DOHH2 (cell line): Measurements from ENCODE around the gene TBRG1.

Source experiments
- EZH2phosphoT487 ChIP-seq: fragments of 200-600 bp; sonication (generic); IDR thresholded peaks from 2 replicates; pipeline ENCODE4 v1.6.1; 2017; ENCODE audit warnings: borderline replicate concordance, mild to moderate bottlenecking, antibody characterized with exemption, low read length, moderate library complexity, mixed read lengths
- TF ChIP-seq, protein P1 (sequence below): fragments of 200-600 bp; sonication (generic); IDR thresholded peaks from one replicate; pipeline ENCODE4 v1.5.1; 2014; ENCODE audit warnings: antibody characterized with exemption, mild to moderate bottlenecking, low read depth, low read length; ENCODE audit not compliant: poor library complexity, severe bottlenecking

DNA sequence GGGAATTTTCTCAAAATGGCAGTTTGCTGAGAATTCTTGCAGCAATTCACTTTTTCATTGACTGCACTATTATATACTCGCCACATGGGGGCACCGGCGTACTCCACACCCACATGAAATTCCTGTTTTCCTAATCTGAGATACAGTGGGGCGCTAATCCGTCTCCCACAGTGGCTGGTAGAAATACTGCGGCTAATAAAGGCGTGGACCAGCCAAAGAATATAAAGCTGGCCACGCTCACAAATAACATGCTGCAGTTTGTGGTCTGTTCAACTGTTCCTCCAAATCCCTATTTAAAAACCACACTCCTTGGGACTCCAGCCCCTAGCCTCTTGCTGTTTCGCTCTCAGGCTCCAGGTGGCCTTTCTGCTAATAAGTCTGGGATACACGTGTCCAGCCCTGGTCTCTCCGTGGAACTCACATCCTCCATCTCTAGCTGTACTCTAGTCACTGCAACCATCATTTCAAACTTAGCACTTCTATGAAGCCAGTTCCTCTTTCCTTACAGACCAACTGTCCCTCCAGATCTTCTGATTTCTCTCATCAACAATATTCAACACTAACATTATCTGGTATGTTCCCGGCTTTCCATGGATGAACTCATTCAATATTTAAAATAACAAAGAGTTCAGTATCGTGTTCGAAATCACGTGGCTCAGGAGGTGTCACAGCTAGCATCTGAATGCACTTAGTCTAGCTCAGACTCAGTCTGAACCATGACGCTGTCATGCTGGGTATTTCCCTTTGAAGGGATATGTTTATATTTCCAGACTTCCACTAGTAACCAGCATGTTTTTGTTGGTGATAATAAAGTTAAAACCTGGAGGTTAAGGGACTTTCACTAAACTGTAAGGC, 22.0 kb downstream of the TBRG1 start:
- TF ChIP-seq, protein P1, sequence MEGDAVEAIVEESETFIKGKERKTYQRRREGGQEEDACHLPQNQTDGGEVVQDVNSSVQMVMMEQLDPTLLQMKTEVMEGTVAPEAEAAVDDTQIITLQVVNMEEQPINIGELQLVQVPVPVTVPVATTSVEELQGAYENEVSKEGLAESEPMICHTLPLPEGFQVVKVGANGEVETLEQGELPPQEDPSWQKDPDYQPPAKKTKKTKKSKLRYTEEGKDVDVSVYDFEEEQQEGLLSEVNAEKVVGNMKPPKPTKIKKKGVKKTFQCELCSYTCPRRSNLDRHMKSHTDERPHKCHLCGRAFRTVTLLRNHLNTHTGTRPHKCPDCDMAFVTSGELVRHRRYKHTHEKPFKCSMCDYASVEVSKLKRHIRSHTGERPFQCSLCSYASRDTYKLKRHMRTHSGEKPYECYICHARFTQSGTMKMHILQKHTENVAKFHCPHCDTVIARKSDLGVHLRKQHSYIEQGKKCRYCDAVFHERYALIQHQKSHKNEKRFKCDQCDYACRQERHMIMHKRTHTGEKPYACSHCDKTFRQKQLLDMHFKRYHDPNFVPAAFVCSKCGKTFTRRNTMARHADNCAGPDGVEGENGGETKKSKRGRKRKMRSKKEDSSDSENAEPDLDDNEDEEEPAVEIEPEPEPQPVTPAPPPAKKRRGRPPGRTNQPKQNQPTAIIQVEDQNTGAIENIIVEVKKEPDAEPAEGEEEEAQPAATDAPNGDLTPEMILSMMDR: peak; percentile 91
- no peak for TF ChIP-seq EZH2phosphoT487
